IMR-90 (cell line): Measurements from ENCODE around the gene MGRN1. TPM values are rescaled to one million over a fixed set of nuclear protein-coding genes. Genes with fewer than 3 reads are reported as not detected.
"Not testable (repeated sequence)": the region's sequence is repeated elsewhere in the genome, so short reads cannot be mapped to it uniquely, and the experiment has no call there.

Source experiments
- ATAC-seq: fragments of 200-7000 bp; cut with Tn5 transposase; 2 replicates; pipeline ENCODE4 v1.9.1; 2020; ENCODE audit warnings: low read depth, mild to moderate bottlenecking, moderate library complexity
- BruUV-seq: library from RNA; stranded (reverse); fragments of 400-500 nt; replicated peaks from 2 replicates; lab custom pipeline; 2021; lab: Mats Ljungman, UMichigan
- CTCF ChIA-PET: fragments of 300-600 bp; formaldehyde crosslinking; extraction: SDS; loops from one replicate; lab custom pipeline; 2021; ENCODE audit warnings: antibody characterized with exemption; lab: Yijun Ruan, JAX
- POLR2A ChIA-PET: fragments of 300-600 bp; sonication (Branson Sonifier 250); formaldehyde crosslinking; loops from one replicate; lab custom pipeline; 2022; ENCODE audit warnings: antibody characterized with exemption; ENCODE audit not compliant: unreplicated experiment; lab: Charles Lee
- DNase-seq: peaks from one replicate; pipeline ENCODE4 v3.0.0; 2013
- H2AFZ ChIP-seq: replicated peaks from 2 replicates; pipeline ENCODE3; 2013; ENCODE audit warnings: low read length, mild to moderate bottlenecking; ENCODE audit not compliant: poor library complexity
- H2AK5ac ChIP-seq: 2 replicates; pipeline ENCODE4 v1.6.1; 2013; ENCODE audit warnings: low read depth, low read length, inconsistent platforms
- H2AK9ac ChIP-seq: replicated peaks from 2 replicates; pipeline ENCODE3; 2013; ENCODE audit warnings: mild to moderate bottlenecking, low read depth, low read length, moderate library complexity; ENCODE audit not compliant: poor library complexity
- H2BK120ac ChIP-seq: 2 replicates; pipeline ENCODE4 v1.6.1; 2013; ENCODE audit warnings: low read depth, low read length, inconsistent platforms
- H2BK15ac ChIP-seq: 3 replicates; pipeline ENCODE4 v1.6.1; 2013; ENCODE audit warnings: low read depth, low read length, inconsistent platforms
- H2BK20ac ChIP-seq: 2 replicates; pipeline ENCODE4 v1.6.1; 2013; ENCODE audit warnings: low read depth, mild to moderate bottlenecking, inconsistent platforms, low read length, moderate library complexity
- H2BK5ac ChIP-seq: 2 replicates; pipeline ENCODE4 v1.6.1; 2013; ENCODE audit warnings: mild to moderate bottlenecking, low read depth, low read length, inconsistent platforms; ENCODE audit not compliant: poor library complexity, severe bottlenecking
- H3K14ac ChIP-seq: replicated peaks from 2 replicates; pipeline ENCODE4 v1.6.1; 2013; ENCODE audit warnings: low read depth, low read length, inconsistent platforms
- H3K18ac ChIP-seq: 2 replicates; pipeline ENCODE4 v1.6.1; 2013; ENCODE audit warnings: low read depth, low read length, control low read depth
- H3K23ac ChIP-seq: 2 replicates; pipeline ENCODE4 v1.6.1; 2013; ENCODE audit warnings: low read depth, low read length, inconsistent platforms
- H3K27ac ChIP-seq: 2 replicates; pipeline ENCODE4 v1.5.1; 2013; ENCODE audit warnings: mild to moderate bottlenecking, control low read depth, low read length; ENCODE audit not compliant: insufficient read depth
- H3K27me3 ChIP-seq: 2 replicates; pipeline ENCODE4 v1.6.1; 2013; ENCODE audit warnings: low read length; ENCODE audit not compliant: control insufficient read depth, insufficient read depth
- H3K36me3 ChIP-seq: 2 replicates; pipeline ENCODE4 v1.6.1; 2013; ENCODE audit warnings: low read length, mixed read lengths; ENCODE audit not compliant: control insufficient read depth, insufficient read depth
- H3K4ac ChIP-seq: 2 replicates; pipeline ENCODE4 v1.6.1; 2013; ENCODE audit warnings: low read depth, low read length, inconsistent platforms
- H3K4me1 ChIP-seq: 2 replicates; pipeline ENCODE4 v1.6.1; 2013; ENCODE audit warnings: low read length, mixed read lengths; ENCODE audit not compliant: control insufficient read depth, insufficient read depth
- H3K4me2 ChIP-seq: 2 replicates; pipeline ENCODE4 v1.6.1; 2013; ENCODE audit warnings: low read depth, mild to moderate bottlenecking, control low read depth, low read length, moderate library complexity
- H3K4me3 ChIP-seq: 2 replicates; pipeline ENCODE4 v1.5.1; 2013; ENCODE audit warnings: low read depth, mild to moderate bottlenecking, control low read depth, low read length, moderate library complexity; ENCODE audit not compliant: insufficient read depth
- H3K56ac ChIP-seq: 2 replicates; pipeline ENCODE4 v1.6.1; 2013; ENCODE audit warnings: low read length, inconsistent platforms; ENCODE audit not compliant: insufficient read depth; ENCODE audit errors: extremely low read depth
- H3K79me1 ChIP-seq, 2 experiments: 2 replicates each; pipeline ENCODE4 v1.6.1; 2013; ENCODE audit warnings: low read length in 2 of 2, inconsistent platforms in 1 of 2, low read depth in 1 of 2
- H3K9ac ChIP-seq: 2 replicates; pipeline ENCODE4 v1.6.1; 2013; ENCODE audit warnings: low read depth, low read length, control low read depth
- H3K9me1 ChIP-seq: 2 replicates; pipeline ENCODE4 v1.6.1; 2013; ENCODE audit warnings: low read length, inconsistent platforms; ENCODE audit not compliant: insufficient read depth
- H3K9me3 ChIP-seq: 2 replicates; pipeline ENCODE4 v1.6.1; 2013; ENCODE audit warnings: low read length; ENCODE audit not compliant: control insufficient read depth, insufficient read depth
- H4K20me1 ChIP-seq: 2 replicates; pipeline ENCODE4 v1.6.1; 2013; ENCODE audit warnings: low read length, inconsistent platforms; ENCODE audit not compliant: insufficient read depth
- H4K5ac ChIP-seq: 2 replicates; pipeline ENCODE4 v1.6.1; 2013; ENCODE audit warnings: mild to moderate bottlenecking, low read depth, low read length, control low read depth
- H4K8ac ChIP-seq, 2 experiments: 2 replicates each; pipeline ENCODE4 v1.6.1; 2013; ENCODE audit warnings: low read depth in 2 of 2, low read length in 2 of 2, control low read depth in 1 of 2, inconsistent platforms in 1 of 2
- H4K91ac ChIP-seq: 2 replicates; pipeline ENCODE4 v1.6.1; 2013; ENCODE audit warnings: low read depth, low read length, inconsistent platforms; ENCODE audit not compliant: insufficient read depth
- WGBS, 2 experiments: methylation state at CpG; one replicate each; pipeline versions ENCODE4 v1.1.5 to v1.1.7; 2013; ENCODE audit warnings: missing lambda C conversion rate in 2 of 2; ENCODE audit not compliant: insufficient read length in 1 of 2; ENCODE audit errors: extremely low coverage in 2 of 2; 5-methylcytosine and 5-hydroxymethylcytosine counted together
- dilution Hi-C: fragments of 300-500 bp; cut with HindIII; formaldehyde crosslinking; loops from one replicate; pipeline ENCODE4 v1.14.3; 2018; ENCODE audit warnings: low sequenced_read_pairs; ENCODE audit not compliant: unreplicated experiment
- in situ Hi-C: fragments of 300-500 bp; cut with MboI; formaldehyde crosslinking; loops from 3 replicates; pipeline ENCODE4 v1.14.3; 2019; ENCODE audit warnings: low sequenced_read_pairs, inconsistent platforms, mixed read lengths
- intact Hi-C: fragments of 100-400 bp; cut with micrococcal nuclease; formaldehyde crosslinking; loops from 2 replicates; pipeline ENCODE4 v1.10.0; 2022
- microRNA-seq, 2 experiments: library from miRNA; stranded (forward) in 1 of 2; unstranded in 1 of 2; fragments of 10-50 nt in 1 of 2; fragments of <30 nt in 1 of 2; gene quantifications in 1 of 2; microRNA quantifications in 1 of 2; one replicate each; pipeline versions ENCODE3 to v1.1.0; 2013 to 2020; ENCODE audit not compliant: insufficient read depth in 1 of 2, insufficient read length in 1 of 2, unreplicated experiment in 1 of 2
- polyA plus RNA-seq, 3 experiments: library from polyadenylated mRNA; depleted of rRNA; stranded (reverse); fragments of >200 nt; gene quantifications; 2 replicates each; pipeline ENCODE4 v1.2.3, GENCODE V29; 2012; ENCODE audit warnings: low replicate concordance in 1 of 3
- small RNA-seq, 5 experiments: library from RNA; depleted of rRNA; stranded (forward); fragments of <200 nt; gene quantifications; one replicate each; pipeline ENCODE3, GENCODE V24; 2012
- total RNA-seq: library from RNA; depleted of rRNA; stranded (reverse); fragments of >200 nt; gene quantifications from 2 replicates; pipeline ENCODE4 v1.2.3, GENCODE V29; 2012; rRNA removed

MGRN1 gene
- total and polyA plus RNA-seq, 2 of the 4 experiments (the other 2 are of a cell fraction) = 11.7 to 32.7 TPM

DNA sequence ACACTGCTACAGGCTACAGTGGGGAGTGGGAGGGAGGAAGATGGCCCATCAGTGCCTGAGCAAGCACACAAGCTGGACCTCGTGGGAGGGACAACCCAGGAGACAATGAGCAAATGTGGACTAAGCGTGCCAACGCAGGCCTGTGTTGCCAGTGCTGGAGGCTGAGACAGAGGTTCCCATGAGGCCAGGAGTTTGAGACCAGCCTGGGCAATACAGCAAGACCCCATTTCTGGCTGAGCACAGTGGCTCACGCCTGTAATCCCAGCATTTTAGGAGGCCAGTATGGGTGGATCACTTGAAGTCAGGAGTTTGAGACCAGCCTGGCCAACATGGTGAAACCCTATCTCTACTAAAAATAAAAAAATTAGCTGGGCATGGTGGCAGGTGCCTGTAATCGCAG is 113.7 kb downstream of the MGRN1 start:
- POLR2A ChIA-PET, H3K79me1 ChIP-seq, H3K23ac ChIP-seq, H3K9me3 ChIP-seq, H2BK20ac ChIP-seq, H3K18ac ChIP-seq, H3K14ac ChIP-seq, dilution Hi-C loops, BruUV-seq, H2BK120ac ChIP-seq, H3K56ac ChIP-seq, H4K91ac ChIP-seq, ATAC-seq, H2AFZ ChIP-seq, H3K9ac ChIP-seq, H2AK5ac ChIP-seq, H4K5ac ChIP-seq, in situ Hi-C loops, H3K9me1 ChIP-seq, H3K4me1 ChIP-seq, H3K27me3 ChIP-seq, H3K27ac ChIP-seq, H4K8ac ChIP-seq, H3K4me3 ChIP-seq, H3K4ac ChIP-seq, DNase-seq, CTCF ChIA-PET, H3K36me3 ChIP-seq, intact Hi-C loops, H4K20me1 ChIP-seq, H2BK5ac ChIP-seq, H3K4me2 ChIP-seq, H2BK15ac ChIP-seq, H2AK9ac ChIP-seq: not testable (repeated sequence)
- WGBS, 2 experiments = 100% methylated on average over 2 of the region's 5 CpGs; no CpG with 5 or more reads in 1 of the 2 experiments

Small RNA genes within 50 kb of the gene (microRNA-seq; reads per million reads assigned to microRNA genes)
- gene MIR6769A (ENCODE audit: insufficient read depth in 1 of 2, insufficient read length in 1 of 2, unreplicated experiment in 1 of 2) = 0 reads per million in 2 experiments
- not detected for gene RN7SL850P (ENCODE audit: insufficient read depth, insufficient read length)

Small RNA genes within 50 kb of the gene (small RNA-seq; reads per million reads assigned to genes)
- gene MIR6769A = 0 to 0.76 (median 0) reads per million in 5 experiments
- gene RN7SL850P = 0 reads per million in 5 experiments

Other genes with a start within 250 kb of the MGRN1 start
- 6.3 and 7.8 TPM in 2 replicates for gene CORO7, start 208.2 kb upstream of the MGRN1 start, total RNA-seq
- 23.6 and 26.7 TPM in 2 replicates for gene CORO7, start 208.2 kb upstream of the MGRN1 start, polyA plus RNA-seq (2012; rRNA removed)
- gene DNAJA3, start 199.0 kb upstream of the MGRN1 start, total RNA-seq = 36.9 and 38.0 TPM in 2 replicates
- gene DNAJA3, start 199.0 kb upstream of the MGRN1 start, polyA plus RNA-seq (2012; rRNA removed) = 40.2 TPM in 2 replicates
- 67.6 and 73.6 TPM in 2 replicates for gene NMRAL1, start 150.2 kb upstream of the MGRN1 start, total RNA-seq
- gene NMRAL1, start 150.2 kb upstream of the MGRN1 start, polyA plus RNA-seq (2012; rRNA removed) = 48.6 and 52.4 TPM in 2 replicates
- gene HMOX2, start 148.4 kb upstream of the MGRN1 start, total RNA-seq = 91.1 and 98.8 TPM in 2 replicates
- 93.9 and 109 TPM in 2 replicates for gene HMOX2, start 148.4 kb upstream of the MGRN1 start, polyA plus RNA-seq (2012; rRNA removed)
- 4.2 and 4.8 TPM in 2 replicates for gene CDIP1, start 86.1 kb upstream of the MGRN1 start, total RNA-seq
- 14.6 and 15.8 TPM in 2 replicates for gene CDIP1, start 86.1 kb upstream of the MGRN1 start, polyA plus RNA-seq (2012; rRNA removed)
- gene C16orf96, start 68.5 kb upstream of the MGRN1 start, total RNA-seq = not detected in 2 replicates
- not detected in 2 replicates for gene C16orf96, start 68.5 kb upstream of the MGRN1 start, polyA plus RNA-seq (2012; rRNA removed)
- gene UBALD1, start 9.9 kb upstream of the MGRN1 start, total RNA-seq = 1.3 and 1.9 TPM in 2 replicates
- gene UBALD1, start 9.9 kb upstream of the MGRN1 start, polyA plus RNA-seq (2012; rRNA removed) = 14.5 and 20.5 TPM in 2 replicates
- gene NUDT16L1, start 68.7 kb downstream of the MGRN1 start, total RNA-seq = 22.9 and 28.3 TPM in 2 replicates
- 44.3 and 63.8 TPM in 2 replicates for gene NUDT16L1, start 68.7 kb downstream of the MGRN1 start, polyA plus RNA-seq (2012; rRNA removed)
- gene ANKS3, start 109.4 kb downstream of the MGRN1 start, total RNA-seq = 22.2 and 24.4 TPM in 2 replicates
- 23.7 and 25.0 TPM in 2 replicates for gene ANKS3, start 109.4 kb downstream of the MGRN1 start, polyA plus RNA-seq (2012; rRNA removed)
- gene DNAAF8, start 109.7 kb downstream of the MGRN1 start, total RNA-seq = 0.54 and 0.56 TPM in 2 replicates
- gene DNAAF8, start 109.7 kb downstream of the MGRN1 start, polyA plus RNA-seq (2012; rRNA removed) = 1.7 TPM in 2 replicates
- 4.5 and 4.7 TPM in 2 replicates for gene ZNF500, start 142.3 kb downstream of the MGRN1 start, total RNA-seq
- gene ZNF500, start 142.3 kb downstream of the MGRN1 start, polyA plus RNA-seq (2012; rRNA removed) = 5.9 and 7.3 TPM in 2 replicates
- gene SEPTIN12, start 163.5 kb downstream of the MGRN1 start, total RNA-seq = not detected in 2 replicates
- gene SEPTIN12, start 163.5 kb downstream of the MGRN1 start, polyA plus RNA-seq (2012; rRNA removed) = not detected in 2 replicates
- gene SMIM22, start 170.5 kb downstream of the MGRN1 start, total RNA-seq = not detected in 2 replicates
- not detected in 2 replicates for gene SMIM22, start 170.5 kb downstream of the MGRN1 start, polyA plus RNA-seq (2012; rRNA removed)
- 13.6 and 14.2 TPM in 2 replicates for gene ROGDI, start 177.8 kb downstream of the MGRN1 start, total RNA-seq
- 27.1 and 30.1 TPM in 2 replicates for gene ROGDI, start 177.8 kb downstream of the MGRN1 start, polyA plus RNA-seq (2012; rRNA removed)
- gene GLYR1, start 222.5 kb downstream of the MGRN1 start, total RNA-seq = 26.0 and 27.8 TPM in 2 replicates
- gene GLYR1, start 222.5 kb downstream of the MGRN1 start, polyA plus RNA-seq (2012; rRNA removed) = 53.2 and 54.2 TPM in 2 replicates
- gene UBN1, start 222.7 kb downstream of the MGRN1 start, total RNA-seq = 5.7 and 7.8 TPM in 2 replicates
- 12.9 and 16.3 TPM in 2 replicates for gene UBN1, start 222.7 kb downstream of the MGRN1 start, polyA plus RNA-seq (2012; rRNA removed)